CD14-positive monocyte (primary cell): ENCODE results near the gene GNL2. TPM values are rescaled to one million over a fixed set of nuclear protein-coding genes. Genes with fewer than 3 reads are reported as not detected.

Experiments used
- DNase-seq, 3 donors: peaks; one replicate each; pipeline ENCODE4 v3.0.0-alpha.2; 2011 to 2022
- H2AFZ ChIP-seq: 2 replicates; pipeline ENCODE4 v1.6.0; 2012; ENCODE audit warnings: mild to moderate bottlenecking, low read depth, low read length, inconsistent platforms; ENCODE audit not compliant: insufficient read depth, poor library complexity, severe bottlenecking
- H3K27ac ChIP-seq, 2 donors: 1 replicate in 1 of 2; 2 replicates in 1 of 2; pipeline ENCODE4 v1.5.1; 2012 to 2013; ENCODE audit warnings: low read length in 2 of 2, control low read depth in 1 of 2, inconsistent platforms in 1 of 2, low read depth in 1 of 2, mild to moderate bottlenecking in 1 of 2
- H3K27me3 ChIP-seq, 2 donors: one replicate each; pipeline versions ENCODE4 v1.6.0 to v1.6.1; 2011 to 2013; ENCODE audit warnings: low read length in 2 of 2; ENCODE audit not compliant: control insufficient read depth in 2 of 2, insufficient read depth in 2 of 2
- H3K36me3 ChIP-seq, 2 donors: replicated peaks in 1 of 2; 1 replicate in 1 of 2; 2 replicates in 1 of 2; pipeline versions ENCODE4 v1.5.1 to v1.6.1; 2012 to 2013; ENCODE audit warnings: low read length in 2 of 2, control low read depth in 1 of 2, inconsistent platforms in 1 of 2, mild to moderate bottlenecking in 1 of 2; ENCODE audit not compliant: insufficient read depth in 2 of 2, control insufficient read depth in 1 of 2
- H3K4me1 ChIP-seq, 2 donors: 1 replicate in 1 of 2; 2 replicates in 1 of 2; pipeline versions ENCODE4 v1.5.1 to v1.6.1; 2012 to 2013; ENCODE audit warnings: low read length in 2 of 2, control low read depth in 1 of 2, inconsistent platforms in 1 of 2, mild to moderate bottlenecking in 1 of 2, moderate library complexity in 1 of 2; ENCODE audit not compliant: insufficient read depth in 2 of 2, control insufficient read depth in 1 of 2
- H3K4me2 ChIP-seq: replicated peaks from 2 replicates; pipeline ENCODE3; 2012; ENCODE audit warnings: low read length, moderate library complexity, mild to moderate bottlenecking; ENCODE audit not compliant: poor library complexity, severe bottlenecking; ENCODE audit errors: extremely low read depth
- H3K4me3 ChIP-seq, 3 experiments: fragments of 200-600 bp in 1 of 3; sonication (generic) in 1 of 3; replicated peaks in 1 of 3; 1 replicate in 2 of 3; 2 replicates in 1 of 3; pipeline ENCODE4 v1.5.1; 2011 to 2013; ENCODE audit warnings: low read length in 3 of 3, mild to moderate bottlenecking in 3 of 3, control low read depth in 2 of 3, low read depth in 2 of 3, inconsistent platforms in 1 of 3, moderate library complexity in 1 of 3
- H3K79me2 ChIP-seq: 2 replicates; pipeline ENCODE4 v1.6.0; 2012; ENCODE audit warnings: mild to moderate bottlenecking, control low read depth, inconsistent platforms, low read length, moderate library complexity; ENCODE audit not compliant: insufficient read depth
- H3K9ac ChIP-seq: 2 replicates; pipeline ENCODE4 v1.6.0; 2017; ENCODE audit warnings: low read length, mild to moderate bottlenecking; ENCODE audit not compliant: insufficient read depth, poor library complexity, severe bottlenecking
- H3K9me3 ChIP-seq, 2 donors: replicated peaks in 1 of 2; 1 replicate in 1 of 2; 2 replicates in 1 of 2; pipeline versions ENCODE4 v1.5.1 to v1.6.1; 2012 to 2013; ENCODE audit warnings: low read length in 2 of 2, control low read depth in 1 of 2; ENCODE audit not compliant: control insufficient read depth in 1 of 2, insufficient read depth in 1 of 2
- H4K20me1 ChIP-seq: 2 replicates; pipeline ENCODE4 v1.6.0; 2012; ENCODE audit warnings: mild to moderate bottlenecking, low read length, control low read depth, moderate library complexity; ENCODE audit not compliant: insufficient read depth
- H3K27ac Mint-ChIP-seq, 7 donors: one replicate each; pipeline ENCODE4 v1.8.0; 2020; ENCODE audit warnings: mild to moderate bottlenecking in 7 of 7, mixed read lengths in 7 of 7, moderate library complexity in 6 of 7, inconsistent platforms in 2 of 7
- H3K27me3 Mint-ChIP-seq, 3 donors: one replicate each; pipeline ENCODE4 v1.8.0; 2021 to 2022; ENCODE audit warnings: low read depth in 3 of 3, mild to moderate bottlenecking in 3 of 3, mixed read lengths in 3 of 3, moderate library complexity in 3 of 3, inconsistent platforms in 1 of 3
- H3K36me3 Mint-ChIP-seq, 2 donors: one replicate each; pipeline ENCODE4 v1.8.0; 2020; ENCODE audit warnings: mixed read lengths in 2 of 2, inconsistent platforms in 1 of 2, mild to moderate bottlenecking in 1 of 2
- H3K4me1 Mint-ChIP-seq: one replicate; pipeline ENCODE4 v1.8.0; 2020; ENCODE audit warnings: mild to moderate bottlenecking, mixed read lengths
- H3K4me3 Mint-ChIP-seq, 2 donors: one replicate each; pipeline ENCODE4 v1.8.0; 2020; ENCODE audit warnings: mild to moderate bottlenecking in 2 of 2, mixed read lengths in 2 of 2, moderate library complexity in 1 of 2
- H3K9me3 Mint-ChIP-seq, 7 donors: one replicate each; pipeline ENCODE4 v1.8.0; 2020 to 2022; ENCODE audit warnings: mixed read lengths in 7 of 7, mild to moderate bottlenecking in 6 of 7, moderate library complexity in 6 of 7, inconsistent platforms in 2 of 7
- CTCF ChIP-seq: fragments of 200-600 bp; IDR thresholded peaks from one replicate; pipeline ENCODE4 v1.8.0; 2022; ENCODE audit warnings: antibody characterized with exemption, mild to moderate bottlenecking
- WGBS: methylation state at CpG from one replicate; pipeline ENCODE4 v1.1.5; 2013; ENCODE audit warnings: missing lambda C conversion rate; ENCODE audit not compliant: insufficient coverage; 5-methylcytosine and 5-hydroxymethylcytosine counted together
- intact Hi-C, 2 donors: fragments of 100-400 bp; cut with micrococcal nuclease; formaldehyde crosslinking; loops; one replicate each; pipeline versions ENCODE4 v1.15.0 to v1.15.1; 2023
- polyA plus RNA-seq, 3 donors: library from polyadenylated mRNA; depleted of rRNA in 1 of 3; unstranded in 2 of 3; stranded (reverse) in 1 of 3; fragments of 300-500 nt in 2 of 3; fragments of >200 nt in 1 of 3; fragmentation: Illumina TruSeq in 2 of 3; gene quantifications; 1 replicate in 2 of 3; 2 replicates in 1 of 3; pipeline ENCODE4 v1.2.3, GENCODE V29; 2012 to 2021

Gene GNL2
- polyA plus RNA-seq, 3 donors = 22.2 to 37.2 (median 35.4) TPM

- H3K9ac ChIP-seq = peak overlapping the region; percentile 53
- H3K27ac ChIP-seq = peak overlapping the region; percentile 42 to 77
- Mint-ChIP-seq H3K27me3 (peaks cover 2 to 8% (median 6%) of the 10 kb centered on the region in 3 donors), H3K27ac (peak overlapping the region in 5 of 7 donors; percentile 76 to 90 (median 82)), H3K9me3 (peaks cover 0 to 2% (median 0%) of the 10 kb centered on the region in 7 donors), H3K36me3 (no peaks in the 10 kb centered on the region), H3K4me3 (peak overlapping the region; percentile 76 to 84), H3K4me1 (peaks cover 4% of the 10 kb centered on the region)
- H4K20me1 ChIP-seq = no peaks in the 10 kb centered on the region
- H3K4me3 ChIP-seq = peak overlapping the region; percentile 30 to 72 (median 37)
- peaks cover 12 to 14% of the 10 kb centered on the region in 2 donors for H3K4me1 ChIP-seq
- no peaks in the 10 kb centered on the region for H3K27me3 ChIP-seq
- peak; percentile 46 to 75 (median 62) for DNase-seq
- TF ChIP-seq CTCF = no peak
- no peaks in the 10 kb centered on the region for H3K79me2 ChIP-seq
- H3K9me3 ChIP-seq = no peaks in the 10 kb centered on the region
- no peaks in the 10 kb centered on the region for H3K36me3 ChIP-seq
- peak overlapping the region; percentile 72 for H3K4me2 ChIP-seq
- intact Hi-C loops = loop anchor here in 1 of 2 donors (5.0 kb wide), 1 partner anchor 71 kb away; no protein-coding TSS in a partner anchor
- WGBS = 59% methylated on average over 13 of the region's 15 CpGs
- peak overlapping the region; percentile 88 for H2AFZ ChIP-seq
These were observed 10.9 kb upstream of the GNL2 start for GRCh38 chr1:37606481-37607263.

- H3K9ac ChIP-seq = peak overlapping the region; percentile 53
- Mint-ChIP-seq H3K27ac (peak overlapping the region in 5 of 7 donors; percentile 52 to 90 (median 82)), H3K9me3 (peaks cover 0 to 2% (median 0%) of the 10 kb centered on the region in 7 donors), H3K4me3 (peak overlapping the region; percentile 76 to 84), H3K4me1 (peaks cover 4% of the 10 kb centered on the region), H3K36me3 (no peaks in the 10 kb centered on the region), H3K27me3 (peaks cover 2 to 10% (median 7%) of the 10 kb centered on the region in 3 donors)
- H2AFZ ChIP-seq = peak overlapping the region; percentile 88
- H3K9me3 ChIP-seq = no peaks in the 10 kb centered on the region
- no peaks in the 10 kb centered on the region for H4K20me1 ChIP-seq
- peak overlapping the region; percentile 42 to 77 for H3K27ac ChIP-seq
- no peaks in the 10 kb centered on the region for H3K27me3 ChIP-seq
- peaks cover 12 to 14% of the 10 kb centered on the region in 2 donors for H3K4me1 ChIP-seq
- intact Hi-C loops = loop anchor here in 1 of 2 donors (5.0 kb wide), 1 partner anchor 71 kb away; no protein-coding TSS in a partner anchor
- no peaks in the 10 kb centered on the region for H3K79me2 ChIP-seq
- no peak for TF ChIP-seq CTCF
- no peaks in the 10 kb centered on the region for H3K36me3 ChIP-seq
- DNase-seq = no peak
- peak overlapping the region; percentile 72 for H3K4me2 ChIP-seq
- WGBS = 98% methylated on average over 6 of the region's 9 CpGs
- H3K4me3 ChIP-seq = peak overlapping the region; percentile 30 to 72 (median 37)
These were observed 10.2 kb upstream of the GNL2 start for GRCh38 chr1:37605806-37606474.
